BLaER1 treated with 17β-estradiol and CSF1 and Interleukin-3, amounts not matched to agents 10 nM and 100 nM (cell line): Measurements from ENCODE around the gene ZSCAN1.
A peak's percentile ranks its signal among the peaks of the same experiment; 100 is the strongest.

Experiments
- H3K27ac ChIP-seq, 11 experiments: shearing (Covaris generic); formaldehyde crosslinking; 2 replicates each; pipeline ENCODE4 v1.8.1; 2022
- H3K27me3 ChIP-seq, 11 experiments: shearing (Covaris generic); formaldehyde crosslinking; 2 replicates each; pipeline ENCODE4 v1.8.1; 2022
- H3K36me3 ChIP-seq, 11 experiments: shearing (Covaris generic); formaldehyde crosslinking; 2 replicates each; pipeline ENCODE4 v1.8.1; 2022
- H3K4me1 ChIP-seq, 10 experiments: shearing (Covaris generic); formaldehyde crosslinking; 2 replicates each; pipeline ENCODE4 v1.8.1; 2022
- H3K4me2 ChIP-seq, 11 experiments: shearing (Covaris generic); formaldehyde crosslinking; 2 replicates each; pipeline ENCODE4 v1.8.1; 2022
- H3K4me3 ChIP-seq, 10 experiments: shearing (Covaris generic); formaldehyde crosslinking; 2 replicates each; pipeline ENCODE4 v1.8.1; 2022
- H3K9ac ChIP-seq, 11 experiments: shearing (Covaris generic); formaldehyde crosslinking; 2 replicates each; pipeline ENCODE4 v1.8.1; 2022
- H3K9me3 ChIP-seq, 11 experiments: shearing (Covaris generic); formaldehyde crosslinking; replicated peaks in 1 of 11; 2 replicates each; pipeline ENCODE4 v1.8.1; 2022
- H4K20me1 ChIP-seq, 11 experiments: shearing (Covaris generic); formaldehyde crosslinking; 2 replicates each; pipeline ENCODE4 v1.8.1; 2022
- Cebpa-rat ChIP-seq, 11 experiments: shearing (Covaris generic); IDR thresholded peaks; 2 replicates each; pipeline ENCODE4 v1.8.1; 2022

The ZSCAN1 gene

DNA sequence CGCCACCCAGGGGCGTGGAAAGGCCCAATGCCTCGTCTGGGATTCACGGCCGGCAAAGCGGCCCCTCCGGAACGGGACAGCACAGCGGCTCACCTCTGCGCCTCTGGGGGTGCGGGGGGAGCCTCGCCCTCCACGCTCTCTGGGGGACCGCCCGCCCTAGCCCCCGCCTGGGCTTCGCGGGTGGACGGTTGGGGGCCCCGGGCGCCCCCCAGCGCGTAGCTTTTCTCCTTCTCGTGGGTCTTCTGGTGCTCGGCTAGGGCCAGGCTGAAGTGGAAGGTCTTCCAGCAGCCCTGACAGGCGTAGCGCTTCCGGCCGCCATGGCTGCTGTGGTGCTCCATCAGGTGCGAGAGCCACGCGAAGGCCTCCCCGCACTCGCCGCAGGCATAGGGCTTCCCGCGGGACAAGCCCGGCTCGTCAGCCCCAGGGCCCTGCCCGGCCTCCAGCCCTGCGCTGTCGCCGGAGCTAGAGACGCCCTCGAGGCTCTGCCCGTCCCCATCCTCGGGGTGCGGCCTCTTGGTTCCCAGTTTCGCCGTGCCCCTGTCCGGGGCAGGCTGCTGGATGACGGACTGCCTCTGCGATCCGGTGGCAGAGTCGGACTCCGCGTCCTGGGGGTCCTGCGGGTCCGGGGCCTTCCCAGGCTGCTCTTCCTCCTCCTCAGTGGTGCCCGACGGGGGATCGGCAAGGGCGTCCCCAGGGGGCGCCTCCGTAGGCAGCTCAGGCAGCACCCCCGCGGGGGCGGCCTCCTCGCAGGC, 50.9 kb downstream of the ZSCAN1 start:
- peaks cover 83 to 100% (median 94%) of the 10 kb centered on the region in 11 experiments for H3K9me3 ChIP-seq
- TF ChIP-seq Cebpa-rat (IDR thresholded peaks at IDR 0.05), result no peak

GRCh38 chr19:58085348-58085875, 51.6 kb downstream of the ZSCAN1 start:
- peaks cover 74 to 94% (median 78%) of the 10 kb centered on the region in 11 experiments for H3K36me3 ChIP-seq
- H3K9me3 ChIP-seq, result peaks cover 83 to 100% (median 94%) of the 10 kb centered on the region in 11 experiments
- no peaks in the 10 kb centered on the region for H3K4me1 ChIP-seq
- peak overlapping the region in 6 of 10 experiments; percentile 3 to 31 (median 16); a peak in 5 of 20 replicates for H3K4me3 ChIP-seq
- no peak overlapping the region for H3K27ac ChIP-seq
- H3K27me3 ChIP-seq, result no peaks in the 10 kb centered on the region
- H4K20me1 ChIP-seq, result no peaks in the 10 kb centered on the region
- TF ChIP-seq Cebpa-rat (IDR thresholded peaks at IDR 0.05), result no peak
- no peak overlapping the region for H3K4me2 ChIP-seq
- no peak overlapping the region for H3K9ac ChIP-seq

More for the DNA sequence above, 50.9 kb downstream of the ZSCAN1 start:
- H3K4me2 ChIP-seq, result no peak overlapping the region
- H3K9ac ChIP-seq, result no peak overlapping the region
- H3K36me3 ChIP-seq, result peaks cover 67 to 94% (median 72%) of the 10 kb centered on the region in 11 experiments
- H4K20me1 ChIP-seq, result no peaks in the 10 kb centered on the region
- no peak overlapping the region for H3K27ac ChIP-seq
- peak overlapping the region in 6 of 10 experiments; percentile 12 to 31 (median 18); a peak in 9 of 20 replicates for H3K4me3 ChIP-seq
- no peaks in the 10 kb centered on the region for H3K27me3 ChIP-seq
- no peaks in the 10 kb centered on the region for H3K4me1 ChIP-seq

GRCh38 chr19:58086825-58087710, 53.2 kb downstream of the ZSCAN1 start:
- peaks cover 85 to 94% (median 88%) of the 10 kb centered on the region in 11 experiments for H3K36me3 ChIP-seq
- no peak overlapping the region for H3K27ac ChIP-seq
- no peak for TF ChIP-seq Cebpa-rat (IDR thresholded peaks at IDR 0.05)

GRCh38 chr19:58088521-58089052, 54.8 kb downstream of the ZSCAN1 start:
- no peak overlapping the region for H3K4me2 ChIP-seq
- TF ChIP-seq Cebpa-rat (IDR thresholded peaks at IDR 0.05), result no peak
- H4K20me1 ChIP-seq, result no peaks in the 10 kb centered on the region
- H3K4me3 ChIP-seq, result no peak overlapping the region
- no peak overlapping the region for H3K27ac ChIP-seq
- H3K9me3 ChIP-seq, result peaks cover 80 to 100% (median 95%) of the 10 kb centered on the region in 11 experiments
- H3K9ac ChIP-seq, result no peak overlapping the region
- peaks cover 75 to 95% (median 88%) of the 10 kb centered on the region in 11 experiments for H3K36me3 ChIP-seq
- H3K27me3 ChIP-seq, result no peaks in the 10 kb centered on the region
- H3K4me1 ChIP-seq, result no peaks in the 10 kb centered on the region

More at GRCh38 chr19:58086825-58087710, 53.2 kb downstream of the ZSCAN1 start:
- Histone ChIP-seq H3K27me3 (no peaks in the 10 kb centered on the region), H3K9me3 (peaks cover 92 to 100% (median 97%) of the 10 kb centered on the region in 11 experiments), H3K4me3 (peak overlapping the region in 1 of 10 experiments; percentile 11; a peak in 2 of 20 replicates), H3K4me2 (no peak overlapping the region), H3K4me1 (no peaks in the 10 kb centered on the region), H3K9ac (no peak overlapping the region), H4K20me1 (no peaks in the 10 kb centered on the region)

- Histone ChIP-seq H3K4me1 (no peaks in the 10 kb centered on the region), H3K27ac (no peak overlapping the region), H3K9ac (no peak overlapping the region), H3K4me2 (no peak overlapping the region), H4K20me1 (no peaks in the 10 kb centered on the region), H3K9me3 (peaks cover 79 to 100% (median 95%) of the 10 kb centered on the region in 11 experiments), H3K4me3 (no peak overlapping the region; a peak in 1 of 20 replicates), H3K36me3 (peaks cover 63 to 95% (median 83%) of the 10 kb centered on the region in 11 experiments), H3K27me3 (no peaks in the 10 kb centered on the region)
- no peak for TF ChIP-seq Cebpa-rat (IDR thresholded peaks at IDR 0.05)
Observed at GRCh38 chr19:58089846-58090245, 56.0 kb downstream of the ZSCAN1 start.

DNA sequence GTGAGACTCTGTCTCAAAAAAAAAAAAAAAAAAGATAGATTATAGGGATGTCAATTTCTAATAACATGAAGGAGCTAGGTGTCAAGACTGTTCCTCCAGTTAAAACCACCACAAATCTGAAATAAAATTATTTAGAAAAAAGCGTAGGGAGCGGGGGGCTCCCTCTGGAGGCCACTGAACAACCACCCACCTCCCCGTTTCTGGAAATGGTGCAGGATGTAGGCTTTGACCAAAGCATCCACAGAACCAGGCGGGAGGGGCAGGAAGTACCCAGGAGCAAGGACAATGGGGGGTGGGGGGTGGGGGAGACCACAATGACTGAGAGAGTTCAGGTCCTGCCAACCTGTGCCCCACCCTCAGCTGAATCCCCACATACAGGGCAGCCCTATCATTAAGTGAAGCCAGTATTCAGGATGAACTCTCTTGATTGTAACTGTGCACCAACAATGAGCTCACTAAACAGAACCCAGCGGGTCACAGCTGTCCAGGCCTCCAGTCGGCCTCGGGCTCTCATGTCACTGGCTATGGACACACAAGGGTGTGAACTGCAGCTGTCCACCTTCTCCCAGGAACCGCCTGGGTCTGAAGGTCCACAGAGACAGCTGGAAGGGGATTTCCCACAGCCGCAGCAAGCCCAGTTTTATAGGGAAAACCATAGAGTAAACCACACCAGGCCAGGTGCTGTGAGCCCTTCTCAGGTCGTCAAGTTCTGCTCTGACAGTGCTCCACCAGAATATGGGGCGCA, 57.6 kb downstream of the ZSCAN1 start:
- Histone ChIP-seq H3K27me3 (no peaks in the 10 kb centered on the region), H3K4me3 (no peak overlapping the region), H3K9ac (no peak overlapping the region), H4K20me1 (no peaks in the 10 kb centered on the region), H3K4me1 (no peaks in the 10 kb centered on the region), H3K36me3 (peaks cover 56 to 95% (median 83%) of the 10 kb centered on the region in 11 experiments), H3K4me2 (no peak overlapping the region), H3K9me3 (peaks cover 79 to 100% (median 95%) of the 10 kb centered on the region in 11 experiments), H3K27ac (no peak overlapping the region)
- no peak for TF ChIP-seq Cebpa-rat (IDR thresholded peaks at IDR 0.05)

DNA sequence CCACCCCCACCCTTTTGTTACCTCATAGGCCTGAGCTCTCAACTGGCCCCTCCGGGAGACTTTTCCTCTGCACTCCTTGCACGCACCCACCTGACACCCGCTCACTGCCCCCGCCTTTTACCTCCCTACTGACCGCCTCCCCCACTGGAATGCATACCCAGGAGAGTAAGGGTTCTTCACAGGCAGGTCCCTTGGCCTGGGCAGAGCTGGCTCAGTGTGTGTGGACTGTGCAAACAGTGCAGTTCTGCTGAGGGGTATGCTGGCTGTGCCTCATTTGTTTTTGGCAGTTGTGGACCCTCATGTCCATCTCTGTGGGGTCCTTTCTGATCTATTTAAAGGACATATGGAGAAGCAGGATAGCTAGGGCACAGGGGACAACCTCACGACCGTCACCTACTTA, 59.2 kb downstream of the ZSCAN1 start:
- Histone ChIP-seq H3K36me3 (peaks cover 41 to 82% (median 68%) of the 10 kb centered on the region in 11 experiments), H3K27ac (no peak overlapping the region), H3K9me3 (peaks cover 68 to 94% (median 88%) of the 10 kb centered on the region in 11 experiments), H3K4me1 (peaks cover 6 to 9% (median 7%) of the 10 kb centered on the region in 10 experiments; a peak in 18 of 20 replicates), H3K9ac (no peak overlapping the region), H3K27me3 (no peaks in the 10 kb centered on the region), H4K20me1 (no peaks in the 10 kb centered on the region), H3K4me2 (no peak overlapping the region), H3K4me3 (no peak overlapping the region)
- no peak for TF ChIP-seq Cebpa-rat (IDR thresholded peaks at IDR 0.05)

DNA sequence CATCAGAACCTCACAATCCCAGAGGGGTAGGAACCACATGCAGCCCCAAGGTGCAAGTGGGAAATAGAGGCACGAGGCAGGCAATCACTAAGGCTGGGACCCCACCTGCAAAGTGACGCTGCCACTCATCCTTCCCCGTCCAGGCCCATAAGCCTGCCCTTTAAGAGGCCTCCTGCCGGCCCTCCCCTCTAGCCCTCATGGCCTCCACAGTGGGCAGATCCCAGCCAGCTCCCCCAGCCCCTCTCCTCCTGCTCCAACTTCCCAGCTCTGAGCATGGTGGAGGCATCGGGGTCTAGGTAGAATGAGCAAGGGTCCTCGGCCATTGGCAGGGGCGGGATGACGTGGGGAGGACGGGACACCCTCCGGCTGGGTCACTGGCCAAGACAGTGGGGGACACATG, 61.5 kb downstream of the ZSCAN1 start:
- Histone ChIP-seq H3K4me2 (no peak overlapping the region), H3K9me3 (peaks cover 59 to 92% (median 80%) of the 10 kb centered on the region in 11 experiments), H3K9ac (no peak overlapping the region), H4K20me1 (no peaks in the 10 kb centered on the region), H3K27ac (no peak overlapping the region), H3K4me1 (peaks cover 6 to 13% (median 12%) of the 10 kb centered on the region in 10 experiments; a peak in 19 of 20 replicates), H3K4me3 (peak overlapping the region in 1 of 10 experiments; percentile 14; a peak in 1 of 20 replicates), H3K27me3 (no peaks in the 10 kb centered on the region), H3K36me3 (peaks cover 24 to 63% (median 49%) of the 10 kb centered on the region in 11 experiments)
- no peak for TF ChIP-seq Cebpa-rat (IDR thresholded peaks at IDR 0.05)
